GM06990 (cell line): ENCODE data around the gene COL4A6.
"Not testable (repeated sequence)": the region's sequence is repeated elsewhere in the genome, so short reads cannot be mapped to it uniquely, and the experiment has no call there.

Source experiments
- DNase-seq: peaks from one replicate; pipeline ENCODE4 v3.0.0-alpha.2; 2011; ENCODE audit not compliant: insufficient read length; ENCODE audit errors: extremely low read depth
- H3K27me3 ChIP-seq: replicated peaks from 2 replicates; pipeline ENCODE4 v1.6.0; 2011; ENCODE audit warnings: low read length; ENCODE audit not compliant: control insufficient read depth, insufficient read depth
- H3K36me3 ChIP-seq: 2 replicates; pipeline ENCODE4 v1.5.1; 2011; ENCODE audit warnings: low read length; ENCODE audit not compliant: control insufficient read depth, insufficient read depth
- H3K4me3 ChIP-seq: replicated peaks from 2 replicates; pipeline ENCODE4 v1.5.1; 2011; ENCODE audit warnings: low read depth, mild to moderate bottlenecking, control low read depth, low read length
- TF ChIP-seq, protein P1 (sequence below): IDR thresholded peaks from 2 replicates; pipeline ENCODE4 v1.5.1; 2011; ENCODE audit warnings: low read length, control low read depth, mild to moderate bottlenecking, inconsistent platforms; ENCODE audit not compliant: insufficient read depth, poor library complexity, severe bottlenecking

Gene COL4A6

DNA sequence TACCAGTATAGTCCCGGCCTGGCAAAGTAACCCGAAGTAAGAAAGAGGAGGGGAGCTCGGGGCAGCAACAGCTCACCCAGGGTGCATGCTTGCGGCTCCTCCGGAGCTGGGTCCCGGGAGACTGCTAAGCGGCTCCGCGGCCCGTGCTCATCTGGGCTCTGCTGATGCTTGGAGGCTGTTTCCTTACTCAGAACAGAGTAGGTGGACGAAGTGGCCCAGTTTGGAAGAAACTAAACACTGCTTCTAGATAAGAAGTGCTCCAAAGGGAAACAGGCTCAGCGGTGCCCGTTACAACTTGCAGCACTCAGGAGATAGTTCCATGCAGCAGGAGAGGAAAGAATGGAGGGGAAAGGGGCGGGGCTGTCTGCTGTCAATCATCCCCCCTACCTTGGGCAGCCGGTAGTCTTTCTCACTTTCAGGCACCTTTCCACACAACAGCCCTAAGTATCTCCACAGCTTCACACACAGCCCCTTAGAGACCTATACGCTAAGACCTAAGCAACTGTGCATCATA, at the start of gene COL4A6:
TSS of gene COL4A6 (minus strand) at position 313 of the 514 bp plus-strand sequence. CDS start at position 87, 226 bp downstream.
- no peak within 1 kb of the TSS for H3K4me3 ChIP-seq
- H3K36me3 ChIP-seq, result no peaks in the 10 kb centered on the region
- DNase-seq, result peak; percentile 2
- H3K27me3 ChIP-seq, result no peaks in the 10 kb centered on the region; the same call in 1 of the 2 replicates
- TF ChIP-seq, protein P1, sequence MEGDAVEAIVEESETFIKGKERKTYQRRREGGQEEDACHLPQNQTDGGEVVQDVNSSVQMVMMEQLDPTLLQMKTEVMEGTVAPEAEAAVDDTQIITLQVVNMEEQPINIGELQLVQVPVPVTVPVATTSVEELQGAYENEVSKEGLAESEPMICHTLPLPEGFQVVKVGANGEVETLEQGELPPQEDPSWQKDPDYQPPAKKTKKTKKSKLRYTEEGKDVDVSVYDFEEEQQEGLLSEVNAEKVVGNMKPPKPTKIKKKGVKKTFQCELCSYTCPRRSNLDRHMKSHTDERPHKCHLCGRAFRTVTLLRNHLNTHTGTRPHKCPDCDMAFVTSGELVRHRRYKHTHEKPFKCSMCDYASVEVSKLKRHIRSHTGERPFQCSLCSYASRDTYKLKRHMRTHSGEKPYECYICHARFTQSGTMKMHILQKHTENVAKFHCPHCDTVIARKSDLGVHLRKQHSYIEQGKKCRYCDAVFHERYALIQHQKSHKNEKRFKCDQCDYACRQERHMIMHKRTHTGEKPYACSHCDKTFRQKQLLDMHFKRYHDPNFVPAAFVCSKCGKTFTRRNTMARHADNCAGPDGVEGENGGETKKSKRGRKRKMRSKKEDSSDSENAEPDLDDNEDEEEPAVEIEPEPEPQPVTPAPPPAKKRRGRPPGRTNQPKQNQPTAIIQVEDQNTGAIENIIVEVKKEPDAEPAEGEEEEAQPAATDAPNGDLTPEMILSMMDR, result no peak

GRCh38 chrX:108485960-108486359, 47.7 kb upstream of the COL4A6 start:
- TF ChIP-seq, protein P1, result no peak
- H3K27me3 ChIP-seq, result no peaks in the 10 kb centered on the region
- no peak overlapping the region for H3K4me3 ChIP-seq
- H3K36me3 ChIP-seq, result no peaks in the 10 kb centered on the region
- no peak for DNase-seq

DNA sequence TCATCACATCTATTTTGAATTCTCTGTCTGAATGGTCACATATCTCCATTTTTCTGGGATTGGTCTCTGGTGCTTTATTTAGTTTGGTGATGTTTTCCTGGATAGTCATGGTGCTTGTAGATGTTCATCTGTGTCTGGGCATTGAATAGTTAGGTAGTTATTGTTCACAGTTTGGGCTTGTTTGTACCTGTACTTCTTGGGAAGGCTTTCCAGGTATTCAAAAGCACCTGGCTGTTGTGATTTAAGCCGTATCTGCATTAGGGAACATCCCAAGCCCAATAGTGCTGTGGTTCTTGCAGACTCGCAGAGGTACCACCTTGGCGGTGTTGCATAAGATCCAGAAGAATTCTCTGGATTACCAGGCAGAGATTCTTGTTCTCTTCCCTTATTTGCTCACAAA, 46.0 kb upstream of the COL4A6 start:
- DNase-seq, result no peak
- Histone ChIP-seq H3K4me3 (no peak overlapping the region), H3K27me3 (no peaks in the 10 kb centered on the region), H3K36me3 (no peaks in the 10 kb centered on the region)
- TF ChIP-seq, protein P1, result no peak

GRCh38 chrX:108481528-108481927, 43.3 kb upstream of the COL4A6 start:
- H3K27me3 ChIP-seq, H3K4me3 ChIP-seq, DNase-seq, H3K36me3 ChIP-seq: not testable (repeated sequence)

DNA sequence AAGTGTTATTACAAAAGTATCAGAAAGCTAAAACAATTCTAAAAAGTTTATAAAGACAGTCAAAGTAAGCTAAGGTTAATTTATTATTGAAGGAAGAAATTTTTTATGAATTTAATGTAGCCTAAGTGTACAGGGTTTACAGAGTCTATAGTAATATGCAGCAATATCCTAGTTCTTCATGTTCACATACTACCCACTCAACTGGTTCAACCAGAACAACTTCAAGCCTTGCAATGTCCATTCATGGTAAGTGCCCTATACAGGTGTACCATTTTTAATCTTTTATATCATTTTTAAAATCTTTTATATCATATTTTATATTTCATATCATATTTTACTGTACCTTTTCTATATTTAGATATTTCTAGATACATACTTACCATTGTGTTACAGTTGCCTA, 35.8 kb upstream of the COL4A6 start:
- no peaks in the 10 kb centered on the region for H3K27me3 ChIP-seq
- no peak overlapping the region for H3K4me3 ChIP-seq
- TF ChIP-seq, protein P1, result no peak
- H3K36me3 ChIP-seq, result no peaks in the 10 kb centered on the region
- DNase-seq, result no peak

DNA sequence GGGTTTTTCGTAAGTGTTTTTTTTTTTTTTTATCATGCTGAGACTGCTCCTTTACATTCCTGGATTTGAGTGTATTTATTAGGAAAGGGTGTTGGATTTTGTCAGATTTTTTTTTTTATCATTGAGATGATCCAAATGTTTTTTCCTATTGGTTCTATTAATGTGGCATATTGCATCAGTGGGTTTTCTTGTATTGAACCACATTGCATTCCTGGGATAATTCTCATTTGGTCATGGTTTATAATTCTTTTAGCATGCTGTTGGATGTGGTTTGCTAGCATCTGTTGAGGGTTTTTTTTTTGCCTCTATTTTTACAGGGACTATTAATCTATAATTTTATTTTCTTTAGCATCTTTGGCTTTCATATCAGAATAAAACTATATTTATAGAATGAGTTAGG, 30.3 kb upstream of the COL4A6 start:
- H3K36me3 ChIP-seq, result no peaks in the 10 kb centered on the region
- no peak for DNase-seq
- TF ChIP-seq, protein P1, result no peak
- no peaks in the 10 kb centered on the region for H3K27me3 ChIP-seq
- H3K4me3 ChIP-seq, result no peak overlapping the region
